KBM-7 (cell line): ENCODE data around the gene EFCAB11.

Source experiments
- DNase-seq: peaks from one replicate; pipeline ENCODE4 v3.0.0-alpha.2; 2015
- in situ Hi-C: fragments of 300-500 bp; cut with MboI; formaldehyde crosslinking; loops from 2 replicates; pipeline ENCODE4 v1.14.3; 2020; ENCODE audit warnings: low sequenced_read_pairs, low pct_unique_long_range_greater_than_20kb, mixed read lengths

Gene EFCAB11

GRCh38 chr14:89753828-89754412 lies 200.6 kb downstream of the EFCAB11 start:
- in situ Hi-C loops, result loop anchor here (25.0 kb wide), 1 partner anchor 717 kb away; no protein-coding TSS in a partner anchor
- DNase-seq, result no peak

DNA sequence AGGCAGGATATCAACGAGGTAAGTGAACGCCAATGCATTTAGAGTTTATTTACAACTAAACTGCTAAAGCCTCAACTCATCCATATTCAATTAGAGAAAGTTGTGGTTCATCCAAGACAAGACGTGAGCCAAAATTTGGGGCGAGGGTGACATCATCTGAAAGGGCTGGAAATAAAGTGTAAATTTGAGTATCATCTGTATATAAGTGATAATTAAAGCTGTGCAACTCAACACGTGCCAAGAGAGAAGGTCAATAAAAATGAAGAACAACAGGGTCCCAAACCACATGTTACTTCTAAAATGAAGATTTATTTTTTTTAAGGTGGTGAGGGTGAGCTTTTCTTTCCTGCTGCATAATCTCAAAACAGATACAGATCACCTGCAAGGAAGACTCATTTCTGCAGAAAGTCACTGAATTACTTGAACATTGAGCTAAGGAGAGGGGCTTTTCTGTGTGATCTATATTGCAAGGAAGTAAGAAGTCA lies 203.6 kb downstream of the EFCAB11 start:
- DNase-seq, result no peak
- in situ Hi-C loops, result loop anchor here (25.0 kb wide), 1 partner anchor 714 kb away; no protein-coding TSS in a partner anchor

DNA sequence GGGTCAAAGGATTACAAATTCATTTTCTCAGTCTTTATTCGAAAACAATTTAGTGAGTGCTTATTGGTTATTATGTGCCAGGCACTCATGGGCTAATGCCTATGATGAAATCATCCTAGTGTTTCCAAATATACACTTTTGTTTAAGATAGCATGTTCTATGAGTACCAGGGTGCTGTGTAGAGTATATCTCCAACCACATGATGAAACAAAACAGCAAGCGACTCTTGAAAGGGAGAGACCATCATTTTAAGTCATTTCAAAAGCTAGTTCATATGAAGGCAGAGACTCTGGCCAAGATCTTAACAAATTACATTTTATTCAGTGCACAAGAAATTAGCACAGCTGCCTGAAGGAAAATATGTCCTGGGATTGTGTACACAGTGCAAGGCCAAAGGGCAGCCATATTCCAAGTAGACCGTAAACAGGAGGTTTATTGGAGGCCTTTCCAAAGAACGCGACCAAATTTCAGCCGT lies 204.2 kb downstream of the EFCAB11 start:
- in situ Hi-C loops, result loop anchor here (25.0 kb wide), 1 partner anchor 713 kb away; no protein-coding TSS in a partner anchor
- no peak for DNase-seq

DNA sequence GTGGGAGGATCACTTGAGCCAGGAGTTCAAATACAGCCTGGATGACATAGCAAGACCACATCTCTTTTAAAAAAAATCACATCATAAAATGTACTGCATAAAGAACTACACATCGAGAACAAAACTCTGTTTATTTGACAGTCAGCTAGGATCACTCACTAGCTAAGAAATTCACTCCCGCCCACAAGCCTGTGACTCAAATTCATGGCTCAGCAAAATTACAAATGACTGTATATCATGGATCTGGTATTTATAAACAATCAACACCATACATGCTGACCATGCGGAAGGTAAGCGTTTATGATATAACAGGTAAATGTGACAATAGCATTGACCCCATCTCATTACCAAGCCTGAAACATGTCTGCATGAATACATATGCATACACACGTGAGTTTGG lies 206.5 kb downstream of the EFCAB11 start:
- in situ Hi-C loops, result no loop called here
- no peak for DNase-seq

GRCh38 chr14:89747126-89747525 lies 207.4 kb downstream of the EFCAB11 start:
- in situ Hi-C loops, result no loop called here
- DNase-seq, result no peak

- in situ Hi-C loops, result no loop called here
- DNase-seq, result no peak
Measured at GRCh38 chr14:89746654-89747053, 207.9 kb downstream of the EFCAB11 start.

GRCh38 chr14:89746135-89746534 lies 208.4 kb downstream of the EFCAB11 start:
- no peak for DNase-seq
- in situ Hi-C loops, result no loop called here
